GM21381 (cell line): Measurements from ENCODE around the gene STAT4.

ENCODE experiments used
- ATAC-seq: cut with Tn5 transposase; IDR thresholded peaks from one replicate; pipeline ENCODE4 v1.9.1; 2021; ENCODE audit warnings: mild to moderate bottlenecking, moderate library complexity; ENCODE audit not compliant: unreplicated experiment

Gene STAT4

GRCh38 chr2:191150600-191151330 lies at the start of gene STAT4:
STAT4 (minus strand) TSS chr2:191150994; CDS start chr2:191148203, 2,791 bp downstream.
- peak; percentile 90 for ATAC-seq

GRCh38 chr2:191199929-191200512 lies 49.2 kb upstream of the STAT4 start:
- no peak for ATAC-seq

- ATAC-seq: no peak
Measured at GRCh38 chr2:191198271-191198670, 47.5 kb upstream of the STAT4 start.

- no peak for ATAC-seq
Measured at GRCh38 chr2:191197096-191197495, 46.3 kb upstream of the STAT4 start.

- no peak for ATAC-seq
Measured at GRCh38 chr2:191195021-191195420, 44.2 kb upstream of the STAT4 start.

- no peak for ATAC-seq
Measured at GRCh38 chr2:191190861-191191552, 40.2 kb upstream of the STAT4 start.

GRCh38 chr2:191190435-191190834 lies 39.6 kb upstream of the STAT4 start:
- no peak for ATAC-seq

- no peak for ATAC-seq
Measured at GRCh38 chr2:191189112-191189635, 38.4 kb upstream of the STAT4 start.

- ATAC-seq: no peak
Measured at GRCh38 chr2:191188550-191189093, 37.8 kb upstream of the STAT4 start.

GRCh38 chr2:191187105-191187829 lies 36.5 kb upstream of the STAT4 start:
- no peak for ATAC-seq

GRCh38 chr2:191184457-191184856 lies 33.7 kb upstream of the STAT4 start:
- no peak for ATAC-seq

- no peak for ATAC-seq
Measured at GRCh38 chr2:191183516-191183915, 32.7 kb upstream of the STAT4 start.

GRCh38 chr2:191183081-191183480 lies 32.3 kb upstream of the STAT4 start:
- ATAC-seq: no peak

GRCh38 chr2:191180713-191181112 lies 29.9 kb upstream of the STAT4 start:
- ATAC-seq: no peak

- no peak for ATAC-seq
Measured at GRCh38 chr2:191180276-191180675, 29.5 kb upstream of the STAT4 start.

GRCh38 chr2:191178806-191179514 lies 28.2 kb upstream of the STAT4 start:
- no peak for ATAC-seq

GRCh38 chr2:191177751-191178736 lies 27.2 kb upstream of the STAT4 start:
- no peak for ATAC-seq

- ATAC-seq: no peak
Measured at GRCh38 chr2:191176801-191177438, 26.1 kb upstream of the STAT4 start.

GRCh38 chr2:191176305-191176704 lies 25.5 kb upstream of the STAT4 start:
- peak; percentile 44 for ATAC-seq
